ENCODE data around the gene ERC1. TPM values are rescaled to one million over a fixed set of nuclear protein-coding genes. Genes with fewer than 3 reads are reported as not detected.

ERC1 gene
- total and polyA plus RNA-seq, 2 donors (not counting 3 experiments of a cell fraction or from before 2014, with no cell fraction given), result 11.7 to 66.1 TPM

GRCh38 chr12:1071182-1071581 is 80.2 kb downstream of the ERC1 start:
- H3K4me1 ChIP-seq (ENCODE audit: control insufficient read depth, extremely low read depth, insufficient read depth, low read length), result peaks cover 7% of the 10 kb centered on the region
- ChIA-PET CTCF (no interaction called here), POLR2A (no interaction called here)
- dilution Hi-C loops (cut with MboI; ENCODE audit: extremely low pct_ligation_motif_present, low sequenced_read_pairs), result no loop called here
- intact Hi-C loops (cut with micrococcal nuclease), result no loop called here
- no peaks in the 10 kb centered on the region for H3K9me1 ChIP-seq (replicated peaks; ENCODE audit: control insufficient read depth, extremely low read depth, insufficient read depth, low read length)
- no peak overlapping the region for H3K4me3 ChIP-seq (replicated peaks in 1 of 3; ENCODE audit: insufficient read depth in 1 of 3, low read depth in 1 of 3, low read length in 3 of 3)
- TF ChIP-seq MYC (IDR thresholded peaks at IDR 0.05; ENCODE audit: low read depth, low read length) (no peak), FOS (IDR thresholded peaks at IDR 0.05; ENCODE audit: borderline replicate concordance, insufficient read depth, low read length) (no peak)
- no peak overlapping the region for H2AFZ ChIP-seq (ENCODE audit: low read depth, low read length)
- no peaks in the 10 kb centered on the region for H3K9me3 ChIP-seq (replicated peaks; ENCODE audit: control insufficient read depth, insufficient read depth, low read length)
- H3K27me3 ChIP-seq (ENCODE audit: control insufficient read depth in 2 of 2, insufficient read depth in 2 of 2, low read length in 2 of 2), result no peaks in the 10 kb centered on the region
- no peak for DNase-seq (ENCODE audit: low read depth, low spot score)
- no peak for FAIRE-seq
- H3K79me2 ChIP-seq (ENCODE audit: control insufficient read depth, insufficient read depth, low read length), result peaks cover 8% of the 10 kb centered on the region
- H4K20me1 ChIP-seq (replicated peaks; ENCODE audit: control insufficient read depth, extremely low read depth, insufficient read depth, low read length), result no peaks in the 10 kb centered on the region
- H3K27ac ChIP-seq (ENCODE audit: insufficient read depth, low read depth, low read length), result no peak overlapping the region
- no peak overlapping the region for H3K9ac ChIP-seq (replicated peaks; ENCODE audit: extremely low read depth, insufficient read depth, low read length)
- H3K36me3 ChIP-seq (ENCODE audit: control insufficient read depth in 2 of 2, extremely low read depth in 1 of 2, insufficient read depth in 2 of 2, low read length in 2 of 2), result no peaks in the 10 kb centered on the region
- no TSS peak for BruUV-seq (replicated peaks)
- no peak overlapping the region for H3K4me2 ChIP-seq (ENCODE audit: insufficient read depth, low read length)

DNA sequence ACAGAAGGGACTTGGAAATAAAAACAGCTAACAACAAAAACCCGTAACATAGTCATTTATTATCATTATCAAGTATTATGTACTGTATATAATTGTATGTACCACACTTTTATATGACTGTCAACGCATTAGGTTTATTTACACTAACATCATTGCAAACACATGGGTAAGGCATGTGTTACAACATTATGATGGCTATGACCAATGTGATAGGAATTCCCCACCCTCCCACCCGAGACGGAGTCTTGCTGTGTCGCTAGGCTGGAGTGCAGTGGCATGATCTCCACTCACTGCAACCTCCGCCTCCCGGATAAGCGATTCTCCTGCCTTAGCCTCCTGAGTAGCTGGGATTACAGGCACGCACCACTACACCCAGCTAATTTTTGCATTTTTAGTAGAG is 82.6 kb downstream of the ERC1 start:
- peaks cover 7% of the 10 kb centered on the region for H3K4me1 ChIP-seq (ENCODE audit: control insufficient read depth, extremely low read depth, insufficient read depth, low read length)
- no peak overlapping the region for H3K9ac ChIP-seq (replicated peaks; ENCODE audit: extremely low read depth, insufficient read depth, low read length)
- dilution Hi-C loops (cut with MboI; ENCODE audit: extremely low pct_ligation_motif_present, low sequenced_read_pairs) (no loop called here), intact Hi-C loops (cut with micrococcal nuclease) (no loop called here)
- H3K4me3 ChIP-seq (replicated peaks in 1 of 3; ENCODE audit: insufficient read depth in 1 of 3, low read depth in 1 of 3, low read length in 3 of 3), result no peak overlapping the region
- no peaks in the 10 kb centered on the region for H3K36me3 ChIP-seq (ENCODE audit: control insufficient read depth in 2 of 2, extremely low read depth in 1 of 2, insufficient read depth in 2 of 2, low read length in 2 of 2)
- POLR2A ChIA-PET, result no interaction called here
- FAIRE-seq (no peak), DNase-seq (ENCODE audit: low read depth, low spot score) (no peak)
- BruUV-seq (replicated peaks), result no TSS peak
- H3K27ac ChIP-seq (ENCODE audit: insufficient read depth, low read depth, low read length), result no peak overlapping the region
- H2AFZ ChIP-seq (ENCODE audit: low read depth, low read length), result no peak overlapping the region
- no peaks in the 10 kb centered on the region for H4K20me1 ChIP-seq (replicated peaks; ENCODE audit: control insufficient read depth, extremely low read depth, insufficient read depth, low read length)
- H3K27me3 ChIP-seq (ENCODE audit: control insufficient read depth in 2 of 2, insufficient read depth in 2 of 2, low read length in 2 of 2), result no peaks in the 10 kb centered on the region
- no peak for TF ChIP-seq FOS (IDR thresholded peaks at IDR 0.05; ENCODE audit: borderline replicate concordance, insufficient read depth, low read length)
- TF ChIP-seq JUN (IDR thresholded peaks at IDR 0.05; ENCODE audit: borderline replicate concordance, insufficient read depth, insufficient read length, low read depth), result no peak
- TF ChIP-seq POLR2AphosphoS5 (IDR thresholded peaks at IDR 0.05; ENCODE audit: insufficient read depth, low read depth, low read length), result no peak
- no peak for TF ChIP-seq CTCF (IDR thresholded peaks at IDR 0.05; ENCODE audit: extremely low read depth in 1 of 2, insufficient read depth in 1 of 2, low read depth in 1 of 2, low read length in 2 of 2)
- no peak for TF ChIP-seq MYC (IDR thresholded peaks at IDR 0.05; ENCODE audit: low read depth, low read length)
- no peak for TF ChIP-seq POLR2A (IDR thresholded peaks at IDR 0.05; ENCODE audit: low read depth, low read length)
- TF ChIP-seq, protein P1, sequence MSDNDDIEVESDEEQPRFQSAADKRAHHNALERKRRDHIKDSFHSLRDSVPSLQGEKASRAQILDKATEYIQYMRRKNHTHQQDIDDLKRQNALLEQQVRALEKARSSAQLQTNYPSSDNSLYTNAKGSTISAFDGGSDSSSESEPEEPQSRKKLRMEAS (IDR thresholded peaks at IDR 0.05; ENCODE audit: insufficient read depth, insufficient read length), result no peak
- no peak for TF ChIP-seq GATA2 (IDR thresholded peaks at IDR 0.05; ENCODE audit: insufficient read depth, insufficient read length, low read depth, low read length)
- TF ChIP-seq EZH2 (IDR thresholded peaks at IDR 0.05; ENCODE audit: borderline replicate concordance, low read depth, low read length, severe bottlenecking), result no peak
- no peak overlapping the region for H3K4me2 ChIP-seq (ENCODE audit: insufficient read depth, low read length)
- H3K9me1 ChIP-seq (replicated peaks; ENCODE audit: control insufficient read depth, extremely low read depth, insufficient read depth, low read length), result no peaks in the 10 kb centered on the region
- no peaks in the 10 kb centered on the region for H3K9me3 ChIP-seq (replicated peaks; ENCODE audit: control insufficient read depth, insufficient read depth, low read length)
- CTCF ChIA-PET, result interaction anchor here (1.8 kb wide), 1 partner anchor 19 kb away, joined by 6 read pairs; no protein-coding TSS in a partner anchor
- peaks cover 3% of the 10 kb centered on the region for H3K79me2 ChIP-seq (ENCODE audit: control insufficient read depth, insufficient read depth, low read length)
